HG03571 (cell line): Measurements from ENCODE around the gene CAND2.

Experiments used
- ATAC-seq: cut with Tn5 transposase; IDR thresholded peaks from one replicate; pipeline ENCODE4 v1.9.1; 2021; ENCODE audit not compliant: unreplicated experiment

CAND2 gene

DNA sequence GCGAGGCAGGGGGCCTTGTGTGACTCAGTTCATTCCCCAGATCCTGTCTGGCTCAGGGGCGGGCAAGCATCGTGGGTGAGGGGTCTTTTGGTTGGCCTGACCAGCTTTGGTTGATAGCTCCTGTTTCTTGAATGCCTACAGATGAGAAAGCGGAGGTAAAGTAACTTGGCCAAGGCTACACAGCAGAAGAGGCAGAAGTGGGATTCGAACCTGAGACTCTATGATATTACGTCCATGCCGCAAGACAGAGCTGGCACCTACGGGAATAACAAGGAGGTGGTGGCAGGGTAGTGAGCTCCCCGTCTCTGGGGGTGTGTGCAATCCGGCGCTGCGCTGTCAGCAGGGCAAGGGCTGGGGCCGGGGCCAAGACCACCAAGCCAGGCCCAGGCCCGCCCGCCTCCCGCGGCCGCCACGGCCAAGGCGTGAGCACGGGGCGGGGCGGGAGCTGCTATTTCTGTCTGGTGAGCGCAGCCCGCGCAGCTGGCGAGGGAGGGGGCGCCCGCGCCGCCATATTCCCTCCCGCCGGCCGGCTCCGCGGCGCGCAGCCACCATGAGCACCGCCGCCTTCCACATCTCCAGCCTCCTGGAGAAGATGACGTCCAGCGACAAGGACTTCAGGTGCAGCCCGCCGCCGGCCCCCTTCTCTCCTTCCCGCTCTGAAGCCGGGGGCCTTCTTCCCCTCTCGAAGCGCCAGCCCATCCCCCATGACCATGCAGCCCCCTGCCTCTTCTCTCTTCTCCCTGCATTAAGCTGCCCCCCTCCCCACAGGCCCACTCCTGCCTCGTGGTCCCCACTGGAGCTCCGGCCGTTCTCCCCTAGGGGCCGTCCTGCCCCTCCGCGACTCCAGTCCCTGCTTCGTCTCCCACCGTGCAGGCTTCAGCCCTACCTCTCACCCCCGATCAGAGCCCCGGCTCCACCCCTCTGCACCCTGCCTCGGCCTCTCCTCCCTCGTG is at the start of gene CAND2:
TSS of gene CAND2 (plus strand) at position 510 of the 953 bp plus-strand sequence. CDS start at position 551, 41 bp downstream.
- no peak for ATAC-seq

DNA sequence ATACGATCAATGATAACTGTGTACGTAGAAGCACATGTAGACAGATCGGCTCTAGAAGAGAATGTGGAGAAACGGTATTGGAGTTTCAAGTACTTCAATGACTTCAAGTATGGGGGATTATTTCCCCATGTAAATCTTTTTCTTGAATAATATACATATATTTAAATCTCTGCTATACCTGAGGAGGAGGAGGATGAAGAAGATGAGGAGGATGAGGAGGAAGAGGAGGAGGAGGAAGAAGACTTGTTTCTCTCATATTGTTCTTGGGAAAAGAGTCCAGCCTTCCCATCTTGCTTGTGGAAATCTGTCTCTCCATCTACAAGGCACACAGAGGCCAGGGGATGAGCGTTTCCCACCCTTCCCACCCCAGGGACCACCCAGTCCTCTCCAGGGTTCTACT is 48.0 kb upstream of the CAND2 start:
- ATAC-seq, result no peak

DNA sequence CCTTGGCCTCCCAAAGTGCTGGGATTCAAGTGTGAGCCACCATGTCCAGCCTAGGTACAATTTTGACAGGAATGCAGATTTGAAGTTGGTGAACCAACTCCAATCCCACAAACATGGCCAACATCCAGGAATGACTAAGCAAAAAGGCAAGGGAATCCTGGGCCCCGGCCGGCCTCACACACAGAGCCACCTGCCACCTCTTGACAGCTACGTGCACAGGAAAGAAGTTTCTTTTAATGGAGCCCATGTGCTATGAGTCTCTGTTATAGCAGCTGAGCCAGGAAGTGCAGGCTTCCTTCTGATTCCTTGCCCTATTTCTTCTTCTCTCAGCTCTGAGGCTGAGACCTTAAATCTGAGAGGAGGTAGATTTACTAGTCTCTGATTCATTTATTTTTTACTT is 46.3 kb upstream of the CAND2 start:
- no peak for ATAC-seq

DNA sequence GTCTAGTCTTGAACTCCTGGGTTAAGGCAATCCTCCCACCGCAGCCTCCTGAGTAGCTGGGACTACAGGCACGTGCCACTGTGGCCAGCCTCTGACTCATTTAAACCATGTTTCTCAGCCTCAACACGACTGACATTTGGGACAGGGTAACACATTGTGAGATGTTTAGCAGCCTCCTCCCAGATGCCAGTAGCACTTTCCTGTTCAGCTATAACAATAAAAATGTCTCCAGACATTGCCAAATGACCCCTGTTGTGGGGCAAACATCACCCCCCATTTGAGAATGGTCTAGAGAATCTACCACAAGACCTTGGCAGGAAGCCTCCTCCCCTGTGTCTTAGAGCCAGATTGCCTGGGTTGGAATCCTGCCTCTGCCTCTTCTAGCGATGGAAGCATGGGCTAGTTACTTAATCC is 45.8 kb upstream of the CAND2 start:
- ATAC-seq, result no peak

DNA sequence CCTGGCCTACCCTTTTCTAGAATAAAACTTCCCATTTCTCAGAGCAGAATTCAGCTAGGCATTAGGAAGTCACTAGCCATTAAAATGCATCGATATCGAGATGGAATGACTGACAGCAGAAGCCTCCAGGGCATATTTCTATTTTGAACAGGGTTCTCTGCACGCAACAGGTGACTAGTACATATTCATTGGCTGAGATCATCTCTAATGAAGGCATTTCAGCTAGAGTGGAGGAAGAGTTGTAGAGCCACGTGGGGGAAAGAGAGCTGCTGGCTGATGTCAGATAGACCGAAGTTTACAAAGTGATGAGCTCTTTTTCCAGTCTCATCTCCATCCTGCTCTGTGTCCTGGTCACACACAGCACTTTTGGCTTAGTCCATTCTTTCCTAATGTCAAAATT is 44.9 kb upstream of the CAND2 start:
- ATAC-seq, result no peak

DNA sequence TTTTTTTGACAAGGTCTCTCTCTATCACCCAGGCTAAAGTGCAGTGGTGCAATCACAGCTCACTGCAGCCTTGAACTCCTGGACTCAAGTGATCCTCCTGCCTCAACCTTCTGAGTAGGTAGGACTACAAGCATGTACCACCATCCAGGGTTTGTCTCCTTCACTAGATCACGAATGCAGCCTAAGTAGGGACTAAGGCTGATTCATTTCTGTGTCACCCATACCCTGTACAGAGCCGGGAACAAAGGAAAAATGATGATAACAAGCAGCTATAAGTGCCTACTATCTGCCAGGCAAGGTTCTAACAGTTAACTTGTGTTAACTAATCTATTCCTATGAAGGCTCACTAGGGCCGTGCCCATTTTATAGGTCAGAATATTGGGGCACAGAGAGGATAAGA is 44.4 kb upstream of the CAND2 start:
- no peak for ATAC-seq

DNA sequence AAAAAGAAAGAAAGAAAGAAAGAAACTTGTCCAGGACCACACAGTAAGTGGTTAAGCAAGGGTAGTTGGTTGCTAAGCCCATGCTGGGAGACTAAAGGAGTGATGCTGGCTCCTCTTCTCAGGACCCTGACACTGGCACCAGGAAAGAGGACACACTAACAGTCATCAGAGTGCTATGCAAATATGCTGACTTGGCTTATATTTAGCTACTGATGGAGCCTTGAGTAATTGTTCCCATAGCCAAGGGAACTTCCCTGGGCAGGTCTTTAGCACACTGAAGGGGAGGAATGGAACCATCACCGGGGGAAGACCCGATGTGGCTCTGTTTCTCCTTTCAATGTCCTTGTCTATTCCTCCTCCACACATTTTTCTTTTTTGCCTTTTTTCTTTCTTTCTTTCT is 43.7 kb upstream of the CAND2 start:
- no peak for ATAC-seq

DNA sequence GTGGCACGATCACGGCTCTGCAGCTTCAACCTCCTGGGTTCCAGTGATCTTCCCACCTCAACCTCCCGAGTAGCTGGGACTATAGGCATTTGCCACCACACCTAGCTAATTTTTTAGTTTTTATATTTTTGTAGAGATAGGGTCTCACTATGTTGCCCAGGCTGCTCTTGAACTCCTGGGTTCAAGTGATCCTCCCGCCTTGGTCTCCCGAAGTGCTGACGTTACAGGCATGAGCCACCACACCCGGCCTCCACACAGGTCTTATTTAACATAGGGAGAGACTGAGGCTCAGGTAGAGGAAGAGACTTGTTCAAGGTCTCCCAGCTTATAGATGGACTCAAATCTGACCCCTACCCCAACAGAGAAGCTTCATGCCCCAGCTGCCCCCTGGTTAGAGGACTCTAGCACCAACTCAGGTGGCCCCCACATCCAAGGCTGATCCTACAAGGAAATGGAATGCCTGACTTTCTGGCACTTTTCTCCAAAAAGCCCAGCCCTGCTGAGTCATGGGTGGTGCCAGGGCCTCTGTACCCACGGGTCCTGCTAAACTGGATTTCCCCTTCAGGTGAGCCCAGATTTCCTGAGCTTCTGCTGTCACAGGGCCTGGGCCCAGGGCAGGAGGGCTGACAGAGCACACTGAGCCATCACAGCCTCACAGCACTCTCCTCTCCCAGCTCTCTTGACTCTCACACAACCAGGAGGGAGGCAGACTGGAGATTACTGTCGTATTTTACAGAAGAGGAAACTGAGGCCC is 43.0 kb upstream of the CAND2 start:
- ATAC-seq, result no peak

DNA sequence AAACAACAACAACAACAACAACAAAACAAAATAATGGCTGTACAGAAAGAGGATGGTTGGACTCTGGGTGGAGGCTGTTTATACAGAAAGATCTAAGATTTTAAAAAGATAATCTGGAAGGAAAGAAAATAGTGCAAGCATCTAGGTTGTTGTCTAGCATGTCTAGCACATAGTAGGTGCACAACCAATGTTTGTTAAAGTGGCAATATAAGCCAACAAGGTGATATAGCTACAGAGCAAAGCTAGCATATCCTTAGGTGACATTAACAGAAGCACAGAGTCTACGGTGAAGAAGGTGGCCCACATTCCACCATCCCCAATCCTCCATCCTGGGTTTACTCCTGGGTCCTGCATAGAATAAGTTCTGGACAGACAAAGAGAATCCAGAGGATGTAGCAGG is 42.2 kb upstream of the CAND2 start:
- no peak for ATAC-seq

DNA sequence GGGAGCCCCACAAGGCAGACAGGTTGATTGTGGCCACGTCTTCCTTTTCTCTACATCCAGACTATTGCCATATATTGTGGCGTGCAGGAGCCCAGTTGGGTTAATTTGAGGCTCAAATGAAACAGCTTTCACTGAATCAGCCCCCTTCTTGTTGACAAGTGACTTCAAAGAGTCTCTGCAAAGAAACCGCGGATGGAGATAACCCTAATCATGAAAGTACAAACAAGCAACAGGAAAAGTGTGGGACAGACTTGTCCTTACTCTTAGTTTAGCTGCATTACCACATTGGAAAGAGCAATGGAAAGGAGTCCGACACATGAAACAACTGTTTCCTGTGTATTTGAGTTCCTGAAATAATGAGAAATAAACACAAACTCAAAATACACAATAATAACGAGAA is 40.7 kb upstream of the CAND2 start:
- ATAC-seq, result no peak

DNA sequence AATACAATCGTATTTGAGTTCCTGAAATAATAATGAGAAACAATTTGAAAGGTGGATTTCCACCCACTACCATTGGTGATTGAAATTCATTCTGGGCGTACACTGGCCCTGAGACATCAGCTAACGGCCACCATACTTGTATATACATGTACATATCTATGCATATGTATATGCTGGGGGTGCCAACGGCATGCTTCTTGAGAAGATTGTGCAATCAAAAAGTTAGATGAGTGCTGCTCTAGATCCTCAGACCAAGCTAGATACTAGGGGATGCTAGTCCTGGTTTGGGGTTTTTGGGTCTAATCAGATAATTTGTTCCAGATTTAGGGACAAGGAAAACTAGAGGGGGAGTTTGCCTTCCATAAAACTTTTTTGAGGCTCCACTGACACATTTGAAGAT is 40.3 kb upstream of the CAND2 start:
- ATAC-seq, result no peak

DNA sequence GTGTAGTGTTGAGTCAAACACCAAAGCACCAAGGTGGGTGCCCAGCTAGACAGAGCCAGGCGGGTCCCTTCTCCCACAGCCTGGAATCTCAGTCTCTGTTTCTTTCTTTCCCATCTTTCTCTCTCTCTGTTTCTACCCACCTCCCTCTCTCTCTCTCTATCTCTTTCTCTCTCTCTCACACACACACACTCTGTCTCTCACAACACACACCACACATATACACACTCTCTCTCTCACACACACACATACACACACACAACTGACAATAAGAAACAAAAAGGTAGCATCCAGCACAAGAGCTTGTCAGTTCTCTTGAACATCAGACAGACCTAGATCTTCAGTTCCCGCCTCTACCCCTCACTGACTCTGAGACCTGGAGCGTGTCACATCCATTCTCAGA is 39.8 kb upstream of the CAND2 start:
- ATAC-seq, result no peak

DNA sequence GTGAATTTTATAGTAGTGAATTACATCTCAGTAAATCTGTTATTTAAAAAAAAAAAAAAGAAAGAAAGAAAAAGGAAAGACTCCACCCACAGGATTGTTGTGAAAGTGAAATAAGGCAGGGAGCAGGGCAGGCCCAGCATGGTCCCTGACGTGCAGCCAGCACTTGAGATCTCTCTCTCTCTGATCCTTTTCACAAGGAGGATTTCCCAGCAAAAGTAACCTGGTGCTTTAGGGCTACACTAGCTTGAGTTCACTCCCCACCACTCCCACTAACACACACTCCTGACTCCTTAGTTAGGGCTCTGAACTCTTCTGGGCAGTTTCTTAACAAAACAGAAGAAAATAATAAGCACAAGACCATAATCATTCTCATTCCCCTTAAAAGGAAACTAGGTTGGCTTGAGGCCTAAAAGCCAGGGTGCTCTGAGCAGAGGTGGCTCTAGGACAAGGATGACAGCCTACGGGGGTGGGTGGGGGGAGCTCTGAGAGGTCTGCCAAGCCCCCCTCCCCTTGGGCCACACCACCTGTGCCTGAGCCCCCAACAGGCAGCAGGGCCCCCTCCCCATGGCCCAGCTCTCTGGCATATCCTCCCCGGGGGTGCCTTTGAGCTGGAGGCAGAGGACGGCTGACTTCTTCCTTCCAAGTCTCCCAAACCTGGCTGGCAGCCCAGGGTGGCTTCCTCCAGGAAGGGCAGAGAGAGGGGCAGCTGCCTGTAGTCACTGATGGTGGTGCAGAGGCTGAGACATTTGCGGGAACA is 38.3 kb upstream of the CAND2 start:
- no peak for ATAC-seq

DNA sequence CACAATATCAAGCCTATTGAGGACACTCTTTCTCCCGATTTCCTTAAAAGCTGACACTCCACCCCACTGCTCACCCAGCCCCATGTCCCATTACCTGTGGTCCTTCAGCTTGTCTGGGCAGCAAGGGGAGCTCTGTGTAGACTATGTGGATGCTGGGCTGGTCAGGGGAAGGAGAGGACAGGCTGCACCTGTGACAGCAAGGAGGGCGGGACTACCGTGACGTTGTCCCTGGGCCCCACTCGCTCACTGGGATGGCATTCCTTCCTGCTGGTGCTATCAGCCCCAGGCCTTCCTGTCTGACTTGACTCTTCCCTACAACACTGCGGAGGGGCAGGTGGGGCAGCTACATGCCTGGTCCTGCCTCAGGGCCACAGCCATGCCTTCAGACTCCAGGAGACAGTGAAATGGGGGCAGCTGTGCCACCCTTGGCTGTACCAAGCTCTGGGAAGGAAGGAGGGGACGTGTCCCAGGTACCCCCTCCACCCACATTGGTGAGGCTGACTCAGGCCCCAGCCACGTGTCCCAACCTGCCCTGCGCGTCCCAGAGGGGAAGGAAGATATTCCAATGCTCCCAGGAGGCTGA is 37.3 kb upstream of the CAND2 start, which contains the start of gene TMEM40:
TSS of gene TMEM40 (minus strand) at position 163 of the 583 bp plus-strand sequence. CDS start 9,427 bp downstream, outside the sequence.
- ATAC-seq, result no peak

DNA sequence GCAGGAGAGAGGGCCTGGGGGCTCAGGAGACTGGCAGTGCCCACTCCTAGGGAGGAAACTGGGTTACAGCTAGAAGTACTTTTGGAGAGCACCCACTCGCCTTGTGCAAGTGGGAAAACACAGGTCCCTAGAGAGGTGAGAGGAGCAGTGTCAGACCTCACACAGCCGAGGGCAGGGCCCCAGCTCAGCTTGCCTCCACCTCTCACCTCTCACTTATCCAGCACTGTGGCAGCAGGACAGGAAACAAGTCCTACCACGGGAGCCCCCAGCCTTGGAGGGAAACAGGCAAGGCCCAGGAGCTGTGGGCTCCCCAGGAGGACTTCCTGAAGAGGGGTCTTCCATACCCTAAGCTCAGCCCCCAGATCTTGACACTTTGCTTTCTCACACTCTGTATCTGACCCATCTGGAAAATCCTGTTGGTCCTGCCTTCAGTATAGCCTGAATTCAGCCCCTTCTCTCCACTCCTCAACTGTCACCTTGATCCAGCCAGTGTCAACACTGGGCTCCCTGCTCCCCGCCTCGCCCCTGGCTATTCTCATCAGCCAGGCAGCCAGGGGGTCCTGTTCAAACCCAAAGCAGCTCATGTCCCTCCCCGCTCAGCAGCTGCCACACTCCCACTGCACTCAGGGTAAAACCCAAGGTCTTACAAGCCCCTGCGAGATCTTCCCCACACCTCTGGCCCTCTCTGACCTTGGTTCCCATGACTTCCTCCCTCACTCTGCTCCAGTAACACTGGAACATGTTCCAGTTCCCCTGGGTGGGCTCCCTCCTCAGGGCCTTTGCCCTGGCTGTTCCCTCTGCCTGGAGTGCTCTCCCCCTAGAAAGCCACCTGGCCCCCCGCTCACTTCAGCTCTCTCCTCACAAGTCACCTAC is 36.6 kb upstream of the CAND2 start:
- ATAC-seq, result no peak

DNA sequence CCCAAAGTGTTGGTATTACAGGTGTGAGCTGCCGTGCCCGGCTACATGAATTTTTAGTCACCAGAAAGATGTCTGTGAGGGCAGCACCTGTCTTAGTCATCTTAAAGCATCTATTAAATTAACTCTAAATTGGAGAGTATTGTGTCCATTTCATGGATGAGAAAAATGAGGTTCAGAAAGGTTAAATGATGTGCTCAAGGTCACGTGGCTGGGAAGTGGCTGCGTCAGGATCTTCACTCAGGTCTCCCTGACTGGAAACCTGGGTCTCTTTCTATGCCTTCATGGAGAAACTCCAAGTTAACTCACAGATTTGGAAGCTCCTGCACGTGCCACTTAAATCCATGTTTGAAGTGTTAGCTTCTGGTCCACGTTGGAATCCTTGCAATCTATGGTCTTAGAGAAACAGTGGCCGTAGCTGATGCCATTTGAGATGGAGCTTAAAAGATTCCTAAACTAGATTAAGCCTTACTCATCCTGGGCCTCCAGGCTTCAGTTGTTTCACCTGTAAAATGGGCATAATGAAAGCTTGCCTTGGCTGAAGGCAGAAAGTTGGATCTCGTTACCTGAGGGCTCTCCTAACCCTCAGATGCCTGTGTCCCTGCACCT is 32.2 kb upstream of the CAND2 start:
- no peak for ATAC-seq

DNA sequence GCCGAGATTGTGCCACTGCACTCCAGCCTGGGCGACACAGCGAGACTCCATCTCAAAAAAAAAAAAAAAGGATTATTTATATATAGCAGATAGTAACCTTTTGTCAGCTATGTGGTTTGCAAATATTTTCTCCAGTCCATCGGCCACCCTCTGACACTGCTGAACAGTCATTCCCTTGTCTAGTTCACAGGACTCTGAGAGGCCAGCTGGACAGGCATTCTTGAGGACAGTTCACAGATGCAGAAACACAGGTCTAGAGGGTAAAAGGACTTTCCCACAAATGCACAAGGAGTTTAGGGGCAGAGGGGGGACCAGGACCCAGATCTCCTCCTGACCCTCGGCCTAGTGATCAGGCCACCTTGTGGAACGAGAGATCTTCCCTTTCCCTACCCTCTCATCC is 29.9 kb upstream of the CAND2 start:
- no peak for ATAC-seq

DNA sequence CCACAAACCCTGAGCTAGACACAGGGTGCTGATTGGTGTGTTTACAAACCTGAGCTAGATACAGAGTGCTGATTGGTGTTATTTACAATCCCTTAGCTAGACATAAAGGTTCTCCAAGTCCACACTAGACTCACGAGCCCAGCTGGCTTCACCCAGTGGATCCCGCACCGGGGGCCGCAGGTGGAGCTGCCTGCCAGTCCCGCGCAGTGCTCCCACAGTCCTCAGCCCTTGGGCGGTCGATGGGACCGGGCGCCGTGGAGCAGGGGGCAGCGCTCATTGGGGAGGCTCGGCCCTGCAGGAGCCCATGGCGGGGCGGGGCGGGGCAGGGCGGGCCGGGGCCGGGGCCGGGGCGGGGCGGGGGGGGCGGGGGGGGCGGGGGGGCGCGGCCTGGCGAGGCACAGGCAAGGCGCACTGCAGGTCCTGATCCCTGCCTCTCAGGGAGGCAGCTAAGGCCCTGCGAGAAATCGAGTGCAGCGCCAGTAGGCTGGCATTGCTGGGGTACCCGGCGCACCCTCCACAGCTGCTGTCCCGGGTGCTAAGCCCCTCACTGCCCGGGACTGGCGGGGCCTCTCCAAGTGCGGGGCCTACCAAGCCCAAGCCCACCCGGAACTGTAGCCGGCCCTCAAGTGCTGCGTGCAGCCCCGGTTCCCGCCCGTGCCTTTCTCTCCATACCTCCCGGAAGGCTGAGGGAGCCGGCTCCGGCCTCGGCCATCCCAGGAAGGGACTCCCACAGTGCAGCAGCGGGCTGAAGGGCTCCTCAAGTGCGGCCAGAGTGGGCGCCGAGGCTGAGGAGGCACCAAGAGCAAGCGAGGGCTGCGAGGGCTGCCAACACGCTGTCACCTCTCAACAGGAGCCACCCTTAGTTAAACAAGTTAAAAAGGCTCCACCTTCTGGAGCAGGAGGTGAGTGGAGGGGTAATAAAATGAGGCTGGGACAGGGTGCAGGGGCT is 27.6 kb upstream of the CAND2 start:
- ATAC-seq, result no peak
